Neuronal stem cell (in vitro differentiated cells): Measurements from ENCODE around the gene EMP1.

Experiments used
- DNase-seq: peaks from one replicate; pipeline ENCODE4 v3.0.0-alpha.2; 2013; ENCODE audit warnings: low spot score
- H2AFZ ChIP-seq: one replicate; pipeline ENCODE4 v1.6.1; 2013; ENCODE audit warnings: mild to moderate bottlenecking, low read length, inconsistent platforms
- H2AK5ac ChIP-seq: 2 replicates; pipeline ENCODE4 v1.6.1; 2013; ENCODE audit warnings: low read depth, mild to moderate bottlenecking, inconsistent platforms, low read length, moderate library complexity, mixed read lengths
- H2BK120ac ChIP-seq: 2 replicates; pipeline ENCODE4 v1.6.1; 2013; ENCODE audit warnings: low read depth, mild to moderate bottlenecking, inconsistent platforms, low read length, moderate library complexity, mixed read lengths
- H2BK12ac ChIP-seq: one replicate; pipeline ENCODE4 v1.6.1; 2013; ENCODE audit warnings: low read length, inconsistent platforms
- H2BK15ac ChIP-seq: 2 replicates; pipeline ENCODE4 v1.6.1; 2013; ENCODE audit warnings: mild to moderate bottlenecking, low read length, inconsistent platforms, mixed read lengths
- H2BK5ac ChIP-seq: one replicate; pipeline ENCODE4 v1.6.1; 2013; ENCODE audit warnings: inconsistent platforms, mild to moderate bottlenecking, low read length, moderate library complexity
- H3K14ac ChIP-seq: one replicate; pipeline ENCODE4 v1.6.1; 2013; ENCODE audit warnings: low read length, inconsistent platforms
- H3K18ac ChIP-seq: 2 replicates; pipeline ENCODE4 v1.6.1; 2013; ENCODE audit warnings: low read length, inconsistent platforms
- H3K23ac ChIP-seq: 2 replicates; pipeline ENCODE4 v1.6.1; 2013; ENCODE audit warnings: low read depth, mild to moderate bottlenecking, mixed read lengths, low read length, inconsistent platforms; ENCODE audit not compliant: poor library complexity
- H3K27ac ChIP-seq: replicated peaks from 3 replicates; pipeline ENCODE4 v1.5.1; 2013; ENCODE audit warnings: low read length, inconsistent platforms
- H3K27me3 ChIP-seq, 3 experiments: 2 replicates each; pipeline ENCODE4 v1.6.1; 2013; ENCODE audit warnings: low read length in 3 of 3, mild to moderate bottlenecking in 2 of 3, inconsistent platforms in 1 of 3, low read depth in 1 of 3, mixed read lengths in 1 of 3, moderate library complexity in 1 of 3; ENCODE audit not compliant: control insufficient read depth in 3 of 3, insufficient read depth in 3 of 3
- H3K36me3 ChIP-seq, 2 donors: replicated peaks in 1 of 2; 2 replicates each; pipeline ENCODE4 v1.6.1; 2013; ENCODE audit warnings: low read length in 2 of 2; ENCODE audit not compliant: control insufficient read depth in 2 of 2, insufficient read depth in 2 of 2
- H3K4ac ChIP-seq: 2 replicates; pipeline ENCODE4 v1.6.1; 2013; ENCODE audit warnings: inconsistent platforms, mild to moderate bottlenecking, low read length, moderate library complexity
- H3K4me1 ChIP-seq, 2 donors: 1 replicate in 1 of 2; 2 replicates in 1 of 2; pipeline ENCODE4 v1.6.1; 2013; ENCODE audit warnings: low read length in 2 of 2, low read depth in 1 of 2; ENCODE audit not compliant: control insufficient read depth in 2 of 2, insufficient read depth in 1 of 2
- H3K4me2 ChIP-seq: one replicate; pipeline ENCODE4 v1.6.1; 2013; ENCODE audit warnings: mild to moderate bottlenecking, low read length, inconsistent platforms; ENCODE audit not compliant: insufficient read depth, poor library complexity, severe bottlenecking
- H3K4me3 ChIP-seq, 2 donors: 2 replicates each; pipeline ENCODE4 v1.5.1; 2013; ENCODE audit warnings: low read length in 2 of 2, mild to moderate bottlenecking in 2 of 2, inconsistent platforms in 1 of 2, moderate library complexity in 1 of 2
- H3K79me1 ChIP-seq: one replicate; pipeline ENCODE4 v1.6.1; 2013; ENCODE audit warnings: low read depth, mild to moderate bottlenecking, inconsistent platforms, low read length, moderate library complexity
- H3K9ac ChIP-seq: one replicate; pipeline ENCODE4 v1.6.1; 2013; ENCODE audit warnings: mild to moderate bottlenecking, low read depth, low read length, inconsistent platforms; ENCODE audit not compliant: poor library complexity
- H3K9me3 ChIP-seq, 2 donors: replicated peaks in 1 of 2; 2 replicates each; pipeline versions ENCODE3 to v1.6.1; 2013; ENCODE audit warnings: low read length in 2 of 2, mild to moderate bottlenecking in 2 of 2, inconsistent platforms in 1 of 2, low read depth in 1 of 2, mixed read lengths in 1 of 2, moderate library complexity in 1 of 2; ENCODE audit not compliant: control insufficient read depth in 2 of 2, insufficient read depth in 1 of 2
- H4K8ac ChIP-seq: one replicate; pipeline ENCODE4 v1.6.1; 2013; ENCODE audit warnings: low read depth, mild to moderate bottlenecking, inconsistent platforms, low read length, moderate library complexity
- H4K91ac ChIP-seq: one replicate; pipeline ENCODE4 v1.6.1; 2013; ENCODE audit warnings: low read length, low read depth, mild to moderate bottlenecking, inconsistent platforms; ENCODE audit not compliant: poor library complexity
- WGBS, 2 donors: extraction: QIAGEN DNeasy Blood & Tissue Kit; methylation state at CpG; one replicate each; pipeline ENCODE4 v1.1.7; 2013; ENCODE audit warnings: missing lambda C conversion rate in 2 of 2, mixed read lengths in 1 of 2; ENCODE audit not compliant: insufficient read length in 2 of 2, insufficient replicate concordance in 1 of 2; ENCODE audit errors: extremely low coverage in 2 of 2; 5-methylcytosine and 5-hydroxymethylcytosine counted together

The EMP1 gene

GRCh38 chr12:13210236-13211190, 14.0 kb downstream of the EMP1 start:
- H2BK5ac ChIP-seq, result no peak overlapping the region
- no peak overlapping the region for H3K27ac ChIP-seq
- H3K4me2 ChIP-seq, result no peak overlapping the region
- H2AK5ac ChIP-seq, result no peak overlapping the region
- no peak overlapping the region for H2BK120ac ChIP-seq
- peaks cover 21 to 42% of the 10 kb centered on the region in 2 donors for H3K4me1 ChIP-seq
- H3K23ac ChIP-seq, result no peak overlapping the region
- H3K4ac ChIP-seq, result no peak overlapping the region
- no peak overlapping the region for H2BK15ac ChIP-seq
- no peaks in the 10 kb centered on the region for H3K9me3 ChIP-seq
- H3K27me3 ChIP-seq, result no peaks in the 10 kb centered on the region
- H2AFZ ChIP-seq, result no peak overlapping the region
- no peak overlapping the region for H3K4me3 ChIP-seq
- H3K9ac ChIP-seq, result no peak overlapping the region
- no peak overlapping the region for H4K8ac ChIP-seq
- H3K18ac ChIP-seq, result no peak overlapping the region
- H4K91ac ChIP-seq, result no peak overlapping the region
- H3K36me3 ChIP-seq, result no peaks in the 10 kb centered on the region
- no peak for DNase-seq
- H3K14ac ChIP-seq, result no peak overlapping the region
- no peak overlapping the region for H2BK12ac ChIP-seq
- no peaks in the 10 kb centered on the region for H3K79me1 ChIP-seq
- WGBS, 2 donors, result no CpG with 5 or more reads among the region's 4 CpGs

GRCh38 chr12:13211191-13211858, 14.8 kb downstream of the EMP1 start:
- no peaks in the 10 kb centered on the region for H3K36me3 ChIP-seq

GRCh38 chr12:13211859-13212664, 15.5 kb downstream of the EMP1 start:
- no peaks in the 10 kb centered on the region for H3K79me1 ChIP-seq
- peak; percentile 65 for DNase-seq
- H3K4me1 ChIP-seq, result peaks cover 12 to 29% of the 10 kb centered on the region in 2 donors
- H3K4me2 ChIP-seq, result no peak overlapping the region
- H3K23ac ChIP-seq, result no peak overlapping the region
- WGBS, 2 donors, result no CpG with 5 or more reads among the region's 8 CpGs
- no peaks in the 10 kb centered on the region for H3K36me3 ChIP-seq
- H2BK12ac ChIP-seq, result no peak overlapping the region
- H3K4me3 ChIP-seq, result no peak overlapping the region
- H3K27ac ChIP-seq, result no peak overlapping the region
- H3K9me3 ChIP-seq, result peaks cover 0 to 6% of the 10 kb centered on the region in 2 donors
- H2BK5ac ChIP-seq, result no peak overlapping the region
- no peak overlapping the region for H3K9ac ChIP-seq
- no peak overlapping the region for H2BK120ac ChIP-seq
- H3K27me3 ChIP-seq, result no peaks in the 10 kb centered on the region
- no peak overlapping the region for H3K18ac ChIP-seq
- no peak overlapping the region for H2BK15ac ChIP-seq
- no peak overlapping the region for H2AK5ac ChIP-seq
- no peak overlapping the region for H4K91ac ChIP-seq
- H3K14ac ChIP-seq, result no peak overlapping the region
- H3K4ac ChIP-seq, result no peak overlapping the region
- no peak overlapping the region for H4K8ac ChIP-seq
- H2AFZ ChIP-seq, result peak overlapping the region; percentile 74

More at GRCh38 chr12:13211191-13211858, 14.8 kb downstream of the EMP1 start:
- Histone ChIP-seq H2BK5ac (no peak overlapping the region), H3K18ac (no peak overlapping the region), H3K4ac (no peak overlapping the region), H2BK120ac (no peak overlapping the region), H4K8ac (no peak overlapping the region), H3K9ac (no peak overlapping the region), H2AK5ac (no peak overlapping the region), H3K27me3 (no peaks in the 10 kb centered on the region), H2BK15ac (no peak overlapping the region), H3K79me1 (no peaks in the 10 kb centered on the region), H3K23ac (no peak overlapping the region), H3K4me3 (no peak overlapping the region), H3K14ac (no peak overlapping the region), H3K4me2 (no peak overlapping the region), H2BK12ac (no peak overlapping the region), H4K91ac (no peak overlapping the region), H3K4me1 (peaks cover 16 to 34% of the 10 kb centered on the region in 2 donors), H3K9me3 (peaks cover 0 to 2% of the 10 kb centered on the region in 2 donors), H2AFZ (peak overlapping the region; percentile 74), H3K27ac (no peak overlapping the region)
- no CpG with 5 or more reads among the region's 7 CpGs for WGBS, 2 donors
- no peak for DNase-seq
